ENCODE data around the gene DYNLRB1.

DNA sequence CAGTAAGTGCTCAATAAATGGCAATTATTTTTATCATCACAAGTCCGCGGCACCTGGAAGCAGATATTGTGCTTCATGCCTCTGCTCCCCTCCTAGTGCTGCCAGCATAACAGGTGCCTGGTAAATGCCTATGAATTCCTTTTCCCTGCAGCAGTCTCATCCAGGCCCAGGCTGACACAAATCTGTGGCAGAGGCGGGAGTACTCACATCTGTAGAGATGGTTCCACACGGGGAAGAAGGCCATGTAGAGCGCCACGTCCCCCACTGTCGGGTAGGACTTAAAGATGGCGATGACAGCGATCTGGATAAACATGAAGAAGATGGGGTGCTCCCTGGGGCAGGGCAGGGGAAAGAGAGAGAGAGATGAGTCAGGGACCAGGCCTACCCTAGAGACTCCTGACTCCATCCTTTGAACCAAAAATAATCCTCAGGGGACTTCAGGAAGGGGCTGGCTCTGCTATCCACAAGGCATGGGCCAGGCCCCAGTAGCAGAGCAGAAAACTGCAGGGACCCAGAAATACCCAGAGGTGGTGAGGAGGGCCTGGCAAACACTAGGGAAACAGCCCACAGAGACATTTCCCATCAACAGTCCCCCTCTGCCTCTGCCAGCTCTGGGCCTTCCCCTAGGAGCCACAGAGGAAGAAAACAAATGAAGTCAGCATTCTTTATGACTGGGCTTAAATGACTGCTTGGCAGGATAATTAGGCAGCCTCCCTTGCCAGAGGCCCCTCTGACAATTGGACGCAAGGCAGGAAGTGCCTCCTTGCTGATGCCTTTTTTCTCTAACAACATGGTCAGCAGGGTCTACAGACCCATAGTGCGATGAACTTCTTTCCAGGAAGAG, 65.3 kb downstream of the DYNLRB1 start:
- TF ChIP-seq, protein P1, sequence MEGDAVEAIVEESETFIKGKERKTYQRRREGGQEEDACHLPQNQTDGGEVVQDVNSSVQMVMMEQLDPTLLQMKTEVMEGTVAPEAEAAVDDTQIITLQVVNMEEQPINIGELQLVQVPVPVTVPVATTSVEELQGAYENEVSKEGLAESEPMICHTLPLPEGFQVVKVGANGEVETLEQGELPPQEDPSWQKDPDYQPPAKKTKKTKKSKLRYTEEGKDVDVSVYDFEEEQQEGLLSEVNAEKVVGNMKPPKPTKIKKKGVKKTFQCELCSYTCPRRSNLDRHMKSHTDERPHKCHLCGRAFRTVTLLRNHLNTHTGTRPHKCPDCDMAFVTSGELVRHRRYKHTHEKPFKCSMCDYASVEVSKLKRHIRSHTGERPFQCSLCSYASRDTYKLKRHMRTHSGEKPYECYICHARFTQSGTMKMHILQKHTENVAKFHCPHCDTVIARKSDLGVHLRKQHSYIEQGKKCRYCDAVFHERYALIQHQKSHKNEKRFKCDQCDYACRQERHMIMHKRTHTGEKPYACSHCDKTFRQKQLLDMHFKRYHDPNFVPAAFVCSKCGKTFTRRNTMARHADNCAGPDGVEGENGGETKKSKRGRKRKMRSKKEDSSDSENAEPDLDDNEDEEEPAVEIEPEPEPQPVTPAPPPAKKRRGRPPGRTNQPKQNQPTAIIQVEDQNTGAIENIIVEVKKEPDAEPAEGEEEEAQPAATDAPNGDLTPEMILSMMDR (IDR thresholded peaks at IDR 0.05) = no peak
- no peak for TF ChIP-seq EZH2 (IDR thresholded peaks at IDR 0.05; ENCODE audit: borderline replicate concordance, insufficient read depth, low read depth, low read length, poor library complexity, severe bottlenecking)

Measured in B cell (primary cell).